TTC549 (cell line): Measurements from ENCODE around the gene PDK1.
"Not testable (repeated sequence)": the region's sequence is repeated elsewhere in the genome, so short reads cannot be mapped to it uniquely, and the experiment has no call there.

Experiments
- FAIRE-seq: peaks from 2 replicates; lab custom pipeline; 2012; peaks lifted over from hg19 to GRCh38; lab: Jason Lieb, UNC

PDK1 gene

GRCh38 chr2:172552547-172553291 lies 3.2 kb upstream of the PDK1 start:
- no peak for FAIRE-seq

DNA sequence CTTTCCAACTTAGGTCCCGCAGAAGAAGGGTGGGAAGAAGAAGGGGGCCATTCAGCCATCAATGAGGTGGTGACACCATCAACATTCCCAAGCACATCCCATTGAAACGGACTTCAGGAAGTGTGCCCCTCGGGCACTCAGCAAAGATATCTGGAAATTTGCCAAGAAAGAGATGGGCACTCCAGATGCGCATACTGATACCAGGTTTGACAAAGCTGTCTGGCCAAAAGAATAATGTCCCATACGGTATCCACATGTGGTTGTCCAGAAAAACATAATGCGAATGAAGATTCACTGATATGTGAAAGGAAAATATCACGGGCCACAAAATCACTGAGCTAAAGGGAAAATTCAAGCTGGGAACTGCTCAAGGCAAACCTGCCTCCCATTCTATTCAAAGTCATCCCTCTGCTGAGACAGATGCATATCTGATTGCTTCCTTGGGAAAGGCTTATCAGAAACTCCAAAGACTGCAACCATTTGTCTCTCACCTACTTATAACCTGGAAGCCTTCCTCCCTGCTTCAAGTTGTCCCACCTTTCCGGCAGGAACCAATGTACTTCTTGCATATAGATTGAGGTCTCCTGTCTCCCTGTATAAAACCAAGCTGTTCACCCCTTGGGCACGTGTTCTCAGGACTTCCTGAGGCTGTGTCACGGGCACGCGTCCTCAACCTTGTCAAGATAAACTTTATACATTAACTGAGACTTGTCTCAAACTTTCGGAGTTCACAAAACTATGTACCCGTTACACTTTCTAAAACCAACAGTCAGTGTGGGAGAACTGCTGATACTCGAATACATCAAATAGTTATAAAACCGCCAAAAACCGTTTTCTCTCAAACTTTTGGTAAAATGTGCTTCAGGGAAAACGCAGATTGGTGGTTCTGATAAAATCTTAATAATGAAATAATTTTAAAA lies 1.3 kb upstream of the PDK1 start:
- no peak for FAIRE-seq

DNA sequence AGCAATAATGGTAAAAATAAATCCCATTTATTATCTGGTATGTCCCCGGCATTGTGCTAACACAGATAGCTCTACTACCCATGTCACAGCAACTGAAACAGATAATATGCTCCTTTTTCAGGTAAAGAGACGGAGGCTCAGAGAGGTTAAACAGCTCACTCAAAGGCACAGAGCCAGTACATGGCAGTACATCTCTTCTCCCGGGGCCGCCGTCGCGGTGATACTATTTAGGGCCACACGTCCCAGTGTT lies 693 bp upstream of the PDK1 start:
- FAIRE-seq, result no peak

DNA sequence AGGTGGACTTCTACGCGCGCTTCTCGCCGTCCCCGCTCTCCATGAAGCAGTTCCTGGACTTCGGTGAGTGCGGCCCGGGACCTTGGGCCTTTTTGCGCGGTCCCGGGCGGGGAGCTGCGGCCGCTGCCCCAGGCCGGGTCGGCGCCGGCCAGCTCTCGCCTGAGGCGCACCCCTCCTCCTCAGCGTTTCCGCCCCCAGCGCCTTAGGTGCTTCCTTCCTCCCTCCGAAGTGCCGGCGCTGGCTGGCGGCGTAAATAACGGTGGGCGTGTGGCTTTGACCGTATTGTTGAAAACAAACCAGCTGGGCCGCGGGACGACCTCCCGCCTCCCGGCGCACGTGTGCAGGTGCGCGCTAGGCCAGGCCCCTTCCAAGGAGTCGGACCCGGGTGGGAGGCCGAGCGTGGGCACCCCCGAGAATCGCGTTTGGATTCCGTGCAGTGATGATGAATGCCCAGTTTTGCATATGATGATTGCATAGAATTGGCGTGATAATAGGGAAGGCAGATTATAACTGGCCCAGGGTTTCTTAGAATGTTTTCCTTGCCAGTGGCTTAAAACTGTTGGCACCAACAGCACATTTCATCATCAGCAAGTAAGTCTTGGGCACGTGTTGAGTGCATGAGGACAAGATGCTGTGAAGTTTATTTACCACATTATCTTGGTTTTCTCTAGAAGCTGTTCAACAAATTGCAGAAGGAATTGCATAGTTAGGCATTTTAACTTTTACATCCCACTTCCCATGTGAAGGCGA lies 569 bp downstream of the PDK1 start:
- no peak for FAIRE-seq

DNA sequence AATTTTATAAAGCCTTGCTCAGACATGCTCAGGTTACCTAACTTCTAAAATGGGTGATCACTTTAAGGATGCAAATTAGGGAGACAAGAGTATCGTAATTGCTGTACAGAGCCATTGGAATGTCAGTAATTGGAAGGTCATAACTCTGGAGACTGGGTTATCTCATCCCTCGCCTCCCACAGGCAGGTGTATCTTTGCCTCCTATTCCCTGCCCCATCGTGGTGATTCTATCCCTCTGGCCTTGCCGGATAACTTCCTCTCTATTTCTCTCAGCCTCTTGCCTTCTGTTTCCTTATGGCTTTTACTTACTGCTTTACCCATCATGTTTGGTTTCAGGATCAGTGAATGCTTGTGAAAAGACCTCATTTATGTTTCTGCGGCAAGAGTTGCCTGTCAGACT lies 2.5 kb downstream of the PDK1 start:
- no peak for FAIRE-seq

DNA sequence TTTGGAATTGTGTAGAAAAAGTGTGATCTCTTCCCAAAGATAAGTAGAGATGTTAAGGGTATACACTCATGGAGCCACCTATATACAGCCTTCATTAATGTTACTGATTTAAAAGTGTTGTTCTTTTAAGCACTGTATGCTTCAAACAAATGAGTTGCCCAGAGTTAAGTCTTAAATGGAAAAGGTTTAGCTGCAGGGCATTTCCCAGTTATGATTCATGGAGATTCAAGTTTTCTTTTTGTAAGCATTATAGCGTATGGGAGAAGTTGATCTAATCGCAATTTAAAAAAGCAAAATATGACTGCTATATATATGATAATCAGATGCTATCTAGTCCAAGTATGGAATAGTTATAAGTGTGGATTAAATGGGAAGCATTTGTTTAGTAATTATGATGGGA lies 4.8 kb downstream of the PDK1 start:
- no peak for FAIRE-seq

- no peak for FAIRE-seq
Measured at GRCh38 chr2:172561270-172561669, 5.4 kb downstream of the PDK1 start.

GRCh38 chr2:172562298-172562697 lies 6.4 kb downstream of the PDK1 start:
- no peak for FAIRE-seq

DNA sequence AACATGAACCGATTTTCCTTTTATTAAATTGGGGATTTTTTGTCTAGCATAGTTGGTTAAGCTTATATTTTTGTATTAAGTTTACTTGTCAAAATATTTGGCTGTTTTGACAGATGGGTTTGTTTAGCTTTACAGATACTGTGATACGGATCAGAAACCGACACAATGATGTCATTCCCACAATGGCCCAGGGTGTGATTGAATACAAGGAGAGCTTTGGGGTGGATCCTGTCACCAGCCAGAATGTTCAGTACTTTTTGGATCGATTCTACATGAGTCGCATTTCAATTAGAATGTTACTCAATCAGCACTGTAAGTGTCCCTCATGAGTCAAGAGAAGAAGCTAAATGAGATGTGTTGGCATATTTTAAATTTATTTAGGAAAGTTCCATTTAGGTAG lies 8.5 kb downstream of the PDK1 start:
- no peak for FAIRE-seq

DNA sequence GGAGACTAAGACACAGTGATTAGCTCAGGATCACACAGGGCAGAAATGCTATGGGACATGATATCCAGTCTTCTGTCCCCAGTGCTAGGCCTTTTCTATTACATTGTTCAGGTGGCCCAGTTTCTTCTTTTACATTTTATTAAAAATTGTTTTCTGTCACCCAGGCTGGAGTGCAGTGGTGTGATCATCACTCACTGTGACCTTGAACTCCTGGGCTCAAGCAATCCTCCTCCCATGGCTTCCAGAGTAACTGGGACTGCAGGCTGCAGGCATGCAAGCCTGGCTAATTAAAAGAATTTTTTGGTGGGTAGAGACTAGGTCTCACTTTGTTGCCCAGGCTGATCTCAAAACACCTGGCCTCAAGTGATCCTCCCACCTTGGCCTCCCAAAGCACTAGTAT lies 15.4 kb downstream of the PDK1 start:
- FAIRE-seq, result no peak

DNA sequence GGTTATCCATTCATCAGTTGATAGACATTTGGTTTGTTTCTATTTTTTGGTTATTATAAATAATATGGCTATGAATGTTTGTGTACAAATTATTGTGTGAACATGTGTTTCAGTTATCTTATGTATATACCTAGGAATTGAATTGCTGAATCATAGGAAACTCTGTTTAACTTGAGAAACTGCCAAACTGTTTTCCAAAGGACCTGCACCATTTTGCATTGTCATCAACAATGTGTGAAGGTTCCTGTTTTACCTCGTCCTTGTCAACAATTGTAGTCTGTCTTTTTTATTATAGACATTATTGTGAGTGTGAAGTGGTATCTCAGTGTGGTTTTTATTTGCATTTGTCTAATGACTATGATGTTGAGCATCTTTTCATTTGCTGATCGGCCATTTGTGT lies 17.1 kb downstream of the PDK1 start:
- FAIRE-seq, result no peak

DNA sequence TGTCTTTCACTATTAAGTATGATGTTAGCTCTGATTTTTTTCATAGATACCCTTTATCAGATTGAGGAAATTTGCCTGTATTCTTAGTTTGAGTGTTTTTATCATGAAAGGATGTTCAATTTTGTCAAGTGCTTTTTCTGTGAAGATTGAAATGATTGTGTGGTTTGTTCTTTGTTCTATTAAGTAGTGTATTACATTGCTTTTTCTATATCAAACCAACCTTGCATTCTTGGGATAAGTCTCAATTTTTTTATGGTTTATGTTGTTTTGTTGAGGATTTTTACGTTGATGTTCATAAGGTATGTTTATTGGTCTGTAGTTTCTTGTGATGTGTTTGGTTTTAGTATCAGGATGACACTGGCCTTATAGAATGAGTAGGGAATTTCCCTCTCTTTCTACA lies 19.1 kb downstream of the PDK1 start:
- FAIRE-seq, result no peak

DNA sequence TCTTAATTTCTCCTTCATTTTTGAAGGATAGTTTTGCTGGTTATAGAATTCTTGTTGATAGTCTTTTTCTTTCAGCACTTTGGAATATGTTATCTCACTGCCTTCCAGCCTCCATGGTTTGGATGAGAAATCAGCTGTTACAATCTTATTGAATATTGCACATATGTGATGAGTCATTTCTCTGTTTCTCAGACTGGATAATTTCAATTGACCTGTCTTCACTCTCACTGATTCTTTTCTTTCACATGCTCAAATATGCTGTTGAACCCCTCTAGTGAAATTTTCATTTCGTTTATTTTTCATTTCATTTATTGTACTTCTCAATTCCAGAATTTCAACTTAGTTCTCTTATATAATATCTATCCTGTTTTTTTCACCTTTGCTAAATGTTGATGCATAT lies 22.2 kb downstream of the PDK1 start:
- FAIRE-seq, result no peak

DNA sequence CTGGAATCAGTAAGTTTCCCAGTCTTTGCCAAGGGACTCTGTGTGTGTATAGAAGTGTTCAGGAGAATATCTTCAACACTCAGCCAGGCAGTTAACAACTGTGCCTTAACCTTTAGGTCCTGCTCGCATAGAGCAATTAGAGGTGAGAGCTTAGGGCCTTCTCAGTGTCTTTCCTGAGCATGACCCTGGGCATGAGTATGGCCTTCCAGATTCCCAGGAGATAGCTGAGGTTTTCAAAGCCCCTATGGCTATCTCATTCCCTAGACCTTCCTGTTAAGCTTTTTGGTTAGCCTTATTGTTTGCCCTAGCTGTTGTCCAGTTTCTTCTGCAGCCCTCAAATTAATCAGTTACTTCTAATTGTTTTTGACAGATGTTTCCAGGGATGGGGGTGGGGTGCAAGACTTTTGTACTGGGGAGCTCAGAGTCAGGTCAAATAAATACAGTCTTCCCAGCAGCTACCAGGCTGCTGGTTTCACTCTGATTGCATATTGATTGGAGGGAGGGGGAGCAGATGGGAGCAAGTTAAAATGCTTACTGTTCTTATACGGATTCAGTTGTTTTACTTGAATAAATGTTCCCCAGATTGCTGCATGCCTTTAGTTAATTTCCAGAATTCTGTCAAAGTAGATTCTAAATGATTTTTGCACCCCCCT lies 23.1 kb downstream of the PDK1 start:
- FAIRE-seq, result no peak

DNA sequence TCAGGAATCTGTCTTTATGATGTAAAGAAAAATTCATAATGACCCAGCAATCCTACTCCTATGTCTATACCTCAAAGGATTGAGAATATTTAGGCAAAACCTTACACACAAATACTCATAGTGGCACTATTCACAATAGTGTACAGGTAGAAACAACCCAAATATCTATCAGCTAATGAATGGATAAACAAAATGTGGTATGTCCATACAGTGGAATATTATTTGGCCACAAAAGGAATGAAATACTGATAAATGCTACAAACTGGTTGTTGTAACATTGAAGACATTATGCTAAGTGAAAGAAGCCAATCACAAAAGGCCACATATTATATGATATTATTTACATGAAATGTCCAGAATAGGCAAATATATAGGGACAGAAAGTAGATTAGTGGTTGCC lies 24.7 kb downstream of the PDK1 start:
- no peak for FAIRE-seq

GRCh38 chr2:172582656-172583055 lies 26.8 kb downstream of the PDK1 start:
- FAIRE-seq, result no peak

DNA sequence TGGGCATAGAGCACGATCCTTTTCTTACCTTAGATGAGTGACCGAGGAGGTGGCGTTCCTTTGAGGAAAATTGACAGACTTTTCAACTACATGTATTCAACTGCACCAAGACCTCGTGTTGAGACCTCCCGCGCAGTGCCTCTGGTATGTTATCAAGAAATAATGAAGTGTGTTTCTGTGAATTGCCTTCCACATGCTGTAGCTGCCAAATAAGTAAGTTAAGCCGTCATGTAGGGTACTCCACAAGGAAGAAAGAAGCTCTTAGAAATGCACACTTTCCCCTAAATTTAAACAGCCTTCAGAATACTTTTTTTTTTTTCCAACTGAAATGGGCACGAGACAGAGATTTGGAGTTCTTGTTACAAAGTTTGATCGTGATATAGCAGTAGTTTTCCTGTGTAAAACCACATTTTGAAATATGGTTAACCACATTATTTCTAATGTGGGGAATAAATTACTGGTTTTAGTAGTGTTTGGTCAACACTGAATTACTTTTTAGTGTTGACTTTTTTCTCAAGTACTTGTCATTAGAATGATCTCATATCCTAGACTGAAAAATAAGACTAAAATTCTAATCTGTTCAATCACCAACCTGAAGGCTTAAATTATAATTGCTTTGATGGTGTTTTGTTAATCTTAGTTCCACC lies 30.5 kb downstream of the PDK1 start:
- no peak for FAIRE-seq

DNA sequence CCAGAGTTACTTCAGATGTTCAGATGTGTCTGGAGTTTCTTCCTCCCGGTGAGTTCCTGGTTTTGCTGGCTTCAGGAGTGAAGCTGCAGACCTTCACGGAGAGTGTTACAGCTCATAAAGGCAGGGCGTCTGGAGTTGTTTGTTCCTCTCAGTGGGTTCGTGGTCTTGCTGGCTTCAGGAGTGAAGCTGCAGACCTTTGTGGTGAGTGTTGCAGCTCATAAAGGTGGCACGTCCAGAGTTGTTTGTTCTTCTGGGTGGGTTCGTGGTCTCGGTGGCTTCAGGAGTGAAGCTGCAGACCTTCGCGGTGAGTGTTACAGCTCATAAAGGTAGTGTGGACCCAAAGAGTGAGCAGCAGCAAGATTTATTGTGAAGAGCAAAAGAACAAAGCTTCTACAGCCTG lies 31.3 kb downstream of the PDK1 start:
- not testable (repeated sequence) for FAIRE-seq

- FAIRE-seq, result no peak
Measured at GRCh38 chr2:172588931-172589330, 33.0 kb downstream of the PDK1 start.

DNA sequence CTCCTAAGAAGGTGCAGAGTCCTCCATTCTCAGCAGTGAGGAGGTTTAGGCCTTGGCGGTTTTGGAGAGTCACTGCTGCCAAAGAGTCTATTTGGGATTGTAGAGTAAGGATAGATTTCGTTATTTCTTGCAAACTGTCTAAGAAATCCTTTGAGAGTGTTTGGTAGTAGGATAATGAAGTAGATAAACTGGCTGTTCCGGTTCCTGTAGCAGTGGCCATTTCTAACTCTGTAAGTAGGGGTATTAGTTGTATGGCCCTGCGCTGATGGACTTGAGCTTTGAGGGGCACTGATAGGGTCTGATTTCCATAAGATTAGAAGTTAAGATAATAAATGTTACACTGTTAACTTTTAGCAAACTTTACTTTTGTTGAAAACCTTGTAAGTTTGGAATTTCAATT lies 35.5 kb downstream of the PDK1 start:
- FAIRE-seq, result not testable (repeated sequence)

- not testable (repeated sequence) for FAIRE-seq
Measured at GRCh38 chr2:172592190-172592589, 36.3 kb downstream of the PDK1 start.

DNA sequence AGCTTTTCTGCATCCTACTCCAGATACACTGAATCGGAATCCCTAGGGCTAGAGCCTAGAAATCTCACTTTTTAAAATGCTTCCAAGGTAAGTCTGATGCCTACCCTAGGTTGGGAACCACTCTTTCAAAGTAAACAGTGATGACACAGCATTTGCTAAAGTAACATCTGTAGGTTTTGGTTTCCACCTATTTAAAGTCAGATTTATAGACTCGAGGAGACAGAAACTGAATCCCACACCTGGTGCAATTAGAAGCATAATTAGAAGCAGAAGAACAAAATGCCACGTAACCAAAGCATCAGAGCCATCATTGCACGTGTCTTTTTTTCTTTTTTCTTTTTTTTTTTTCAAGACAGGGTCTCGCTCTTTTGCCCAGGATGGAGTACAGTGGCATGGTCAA lies 40.9 kb downstream of the PDK1 start:
- no peak for FAIRE-seq
